Measurements from ENCODE around the gene MTF1.
"Not testable (repeated sequence)": the region's sequence is repeated elsewhere in the genome, so short reads cannot be mapped to it uniquely, and the experiment has no call there.

Gene MTF1
- 43.1 to 57.4 (median 45.1) reads per million in 4 experiments for total RNA-seq

- peak; percentile 92 for DNase-seq
Measured at GRCh38 chr1:37859507-37860345, at the start of gene MTF1. Gene MTF1, minus strand, starts transcription at chr1:37859592. Its CDS starts 1,934 bp downstream, at chr1:37857658.

- DNase-seq = not testable (repeated sequence)
Measured at GRCh38 chr1:37908531-37908930, 49.1 kb upstream of the MTF1 start.

GRCh38 chr1:37907416-37908125 lies 48.2 kb upstream of the MTF1 start:
- DNase-seq = not testable (repeated sequence)

GRCh38 chr1:37906591-37906990 lies 47.2 kb upstream of the MTF1 start:
- not testable (repeated sequence) for DNase-seq

- no peak for DNase-seq
Measured at GRCh38 chr1:37905727-37906126, 46.3 kb upstream of the MTF1 start.

- not testable (repeated sequence) for DNase-seq
Measured at GRCh38 chr1:37903921-37904320, 44.5 kb upstream of the MTF1 start.

- DNase-seq = no peak
Measured at GRCh38 chr1:37902983-37903382, 43.6 kb upstream of the MTF1 start.

GRCh38 chr1:37901893-37902225 lies 42.5 kb upstream of the MTF1 start:
- no peak for DNase-seq

- DNase-seq = no peak
Measured at GRCh38 chr1:37901191-37901892, 42.0 kb upstream of the MTF1 start.

GRCh38 chr1:37897563-37897962 lies 38.2 kb upstream of the MTF1 start:
- not testable (repeated sequence) for DNase-seq

GRCh38 chr1:37893673-37894072 lies 34.3 kb upstream of the MTF1 start:
- no peak for DNase-seq

GRCh38 chr1:37892151-37893047 lies 33.0 kb upstream of the MTF1 start:
- no peak for DNase-seq

- DNase-seq = no peak
Measured at GRCh38 chr1:37890378-37891014, 31.1 kb upstream of the MTF1 start.

GRCh38 chr1:37888022-37888700 lies 28.8 kb upstream of the MTF1 start:
- no peak for DNase-seq

- no peak for DNase-seq
Measured at GRCh38 chr1:37884145-37884544, 24.8 kb upstream of the MTF1 start.

- no peak for DNase-seq
Measured at GRCh38 chr1:37883671-37884070, 24.3 kb upstream of the MTF1 start.

GRCh38 chr1:37879865-37880264 lies 20.5 kb upstream of the MTF1 start:
- no peak for DNase-seq

- DNase-seq = no peak
Measured at GRCh38 chr1:37878071-37878470, 18.7 kb upstream of the MTF1 start.

GRCh38 chr1:37875833-37876232 lies 16.4 kb upstream of the MTF1 start:
- DNase-seq = no peak

- DNase-seq = no peak
Measured at GRCh38 chr1:37872692-37873091, 13.3 kb upstream of the MTF1 start.

- DNase-seq = no peak
Measured at GRCh38 chr1:37868466-37868865, 9.1 kb upstream of the MTF1 start.

Measured in effector CD8-positive, alpha-beta T cell (primary cell).